Midbrain (tissue), 1 donor: Measurements from ENCODE around the gene PPFIBP2.

Experiments used
- DNase-seq: peaks from one replicate; lab custom pipeline; 2025; lab: John Stamatoyannopoulos, UW

Gene PPFIBP2

DNA sequence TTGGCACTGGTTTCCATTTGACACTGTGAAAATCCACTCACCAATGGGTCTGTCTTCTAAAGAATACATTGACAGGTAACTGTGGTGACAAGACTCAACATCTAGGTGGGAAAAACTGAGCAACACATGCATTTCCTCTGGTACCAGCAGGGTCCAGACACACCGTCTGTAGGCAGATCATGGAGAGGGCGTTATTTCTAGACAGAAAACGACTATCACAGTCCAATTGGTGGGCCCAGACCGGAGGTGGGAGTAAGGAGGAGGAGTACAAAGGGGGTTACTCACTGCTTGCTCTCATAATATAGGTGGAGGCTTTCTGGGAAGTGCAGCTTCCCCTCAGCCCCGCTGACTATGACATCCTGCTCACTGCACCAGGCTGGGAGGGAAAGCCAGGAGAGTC, 182.6 kb downstream of the PPFIBP2 start:
- no peak for DNase-seq
